H1 (cell line): ENCODE measurements around the gene TRAF3. TPM values are rescaled to one million over a fixed set of nuclear protein-coding genes. Genes with fewer than 3 reads are reported as not detected.
A peak's percentile ranks its signal among the peaks of the same experiment; 100 is the strongest.

Experiments
- CTCF ChIA-PET: fragments of 300-600 bp; sonication (Branson Sonifier 250); formaldehyde crosslinking; loops from one replicate; lab custom pipeline; 2021; ENCODE audit not compliant: partially characterized antibody; lab: Charles Lee
- POLR2A ChIA-PET: fragments of 300-600 bp; sonication (Branson Sonifier 250); formaldehyde crosslinking; loops from one replicate; lab custom pipeline; 2021; ENCODE audit warnings: inconsistent platforms; ENCODE audit not compliant: partially characterized antibody; lab: Charles Lee
- DNase-seq, 2 experiments: peaks; one replicate each; pipeline versions ENCODE4 v3.0.0 to v3.0.0-alpha.2; 2010 to 2022; ENCODE audit warnings: low spot score in 2 of 2, low read depth in 1 of 2, mixed read lengths in 1 of 2
- FAIRE-seq: peaks from 2 replicates; lab custom pipeline; 2011; peaks lifted over from hg19 to GRCh38; lab: Jason Lieb, UNC
- H2AFZ ChIP-seq: 2 replicates; pipeline ENCODE4 v1.8.1; 2012; ENCODE audit warnings: low read length, inconsistent platforms
- H2AK5ac ChIP-seq: 2 replicates; pipeline ENCODE4 v1.6.1; 2013; ENCODE audit warnings: low read depth, low read length
- H2BK120ac ChIP-seq: replicated peaks from 2 replicates; pipeline ENCODE3; 2013; ENCODE audit warnings: low read depth, low read length, inconsistent platforms
- H2BK12ac ChIP-seq: 2 replicates; pipeline ENCODE4 v1.6.1; 2013; ENCODE audit warnings: low read depth, low read length
- H2BK15ac ChIP-seq: 2 replicates; pipeline ENCODE4 v1.6.1; 2013; ENCODE audit warnings: low read length
- H2BK20ac ChIP-seq: 2 replicates; pipeline ENCODE4 v1.6.1; 2013; ENCODE audit warnings: low read length
- H2BK5ac ChIP-seq: 2 replicates; pipeline ENCODE4 v1.6.1; 2013; ENCODE audit warnings: low read depth, low read length
- H3K14ac ChIP-seq: 2 replicates; pipeline ENCODE4 v1.6.1; 2013; ENCODE audit warnings: inconsistent platforms; ENCODE audit not compliant: insufficient read length
- H3K18ac ChIP-seq: 2 replicates; pipeline ENCODE4 v1.6.1; 2013; ENCODE audit warnings: low read length; ENCODE audit errors: extremely low read depth
- H3K23ac ChIP-seq: 2 replicates; pipeline ENCODE4 v1.6.1; 2013; ENCODE audit warnings: inconsistent platforms; ENCODE audit not compliant: insufficient read length
- H3K23me2 ChIP-seq: 2 replicates; pipeline ENCODE4 v1.6.1; 2013; ENCODE audit warnings: low read depth, low read length
- H3K27ac ChIP-seq: 2 replicates; pipeline ENCODE4 v1.6.1; 2011; ENCODE audit warnings: low read depth, low read length, inconsistent platforms
- H3K27me3 ChIP-seq, 4 experiments: replicated peaks in 1 of 4; 1 replicate in 1 of 4; 2 replicates in 3 of 4; pipeline versions ENCODE4 v1.6.1 to v1.8.1; 2011 to 2013; ENCODE audit warnings: low read length in 3 of 4, mild to moderate bottlenecking in 3 of 4, inconsistent platforms in 2 of 4, mixed read lengths in 2 of 4, moderate library complexity in 1 of 4; ENCODE audit not compliant: control insufficient read depth in 3 of 4, insufficient read depth in 3 of 4; ENCODE audit errors: extremely low read depth in 1 of 4
- H3K36me3 ChIP-seq, 4 experiments: 2 replicates each; pipeline versions ENCODE4 v1.6.1 to v1.8.1; 2011 to 2013; ENCODE audit warnings: mild to moderate bottlenecking in 4 of 4, low read length in 3 of 4, moderate library complexity in 2 of 4, control low read depth in 1 of 4, inconsistent platforms in 1 of 4; ENCODE audit not compliant: insufficient read depth in 4 of 4, control insufficient read depth in 2 of 4
- H3K4ac ChIP-seq: replicated peaks from 2 replicates; pipeline ENCODE3; 2013; ENCODE audit warnings: low read length, low read depth, mixed read lengths, inconsistent platforms; ENCODE audit not compliant: insufficient read length
- H3K4me1 ChIP-seq, 4 experiments: replicated peaks in 1 of 4; 1 replicate in 1 of 4; 2 replicates in 3 of 4; pipeline versions ENCODE4 v1.6.1 to v1.8.1; 2011 to 2013; ENCODE audit warnings: low read length in 3 of 4, inconsistent platforms in 2 of 4, mixed read lengths in 1 of 4; ENCODE audit not compliant: insufficient read depth in 4 of 4, control insufficient read depth in 3 of 4
- H3K4me2 ChIP-seq, 2 experiments: 2 replicates each; pipeline versions ENCODE4 v1.6.1 to v1.8.1; 2011 to 2013; ENCODE audit warnings: low read depth in 2 of 2, low read length in 2 of 2, control low read depth in 1 of 2, inconsistent platforms in 1 of 2, mild to moderate bottlenecking in 1 of 2; ENCODE audit not compliant: insufficient read depth in 1 of 2
- H3K4me3 ChIP-seq, 4 experiments: fragments of 200-600, 300-600 bp in 1 of 4; sonication (generic), shearing (Covaris generic), sonication (Bioruptor Twin) in 1 of 4; 2 replicates each; pipeline versions ENCODE4 v1.5.1 to v1.8.1; 2011 to 2016; ENCODE audit warnings: low read length in 4 of 4, low read depth in 3 of 4, control low read depth in 2 of 4, inconsistent platforms in 2 of 4, mild to moderate bottlenecking in 2 of 4, mixed read lengths in 1 of 4, moderate library complexity in 1 of 4; ENCODE audit not compliant: insufficient read depth in 2 of 4; ENCODE audit errors: extremely low read depth in 1 of 4
- H3K56ac ChIP-seq: replicated peaks from 2 replicates; pipeline ENCODE3; 2013; ENCODE audit warnings: low read depth, mild to moderate bottlenecking, mixed read lengths, low read length, inconsistent platforms; ENCODE audit not compliant: insufficient read length
- H3K79me1 ChIP-seq: 2 replicates; pipeline ENCODE4 v1.6.1; 2013; ENCODE audit warnings: low read depth, low read length, control low read depth
- H3K79me2 ChIP-seq, 2 experiments: 2 replicates each; pipeline versions ENCODE4 v1.6.1 to v1.8.1; 2012 to 2013; ENCODE audit warnings: low read length in 2 of 2, mild to moderate bottlenecking in 2 of 2, inconsistent platforms in 1 of 2; ENCODE audit not compliant: insufficient read depth in 2 of 2, control insufficient read depth in 1 of 2
- H3K9ac ChIP-seq, 4 experiments: replicated peaks in 1 of 4; 1 replicate in 1 of 4; 2 replicates in 3 of 4; pipeline versions ENCODE4 v1.6.1 to v1.8.1; 2011 to 2013; ENCODE audit warnings: low read depth in 3 of 4, low read length in 3 of 4, control low read depth in 2 of 4, mild to moderate bottlenecking in 2 of 4, moderate library complexity in 2 of 4, inconsistent platforms in 1 of 4; ENCODE audit errors: extremely low read depth in 1 of 4
- H3K9me3 ChIP-seq, 2 experiments: 2 replicates each; pipeline versions ENCODE4 v1.6.1 to v1.8.1; 2012 to 2013; ENCODE audit warnings: mild to moderate bottlenecking in 2 of 2, moderate library complexity in 2 of 2, control low read depth in 1 of 2, inconsistent platforms in 1 of 2, low read depth in 1 of 2, low read length in 1 of 2, mixed read lengths in 1 of 2; ENCODE audit not compliant: insufficient read depth in 2 of 2
- H4K20me1 ChIP-seq, 2 experiments: replicated peaks in 1 of 2; 2 replicates each; pipeline versions ENCODE3 to v1.8.1; 2011 to 2013; ENCODE audit warnings: inconsistent platforms in 2 of 2, low read length in 2 of 2, mild to moderate bottlenecking in 1 of 2; ENCODE audit not compliant: insufficient read depth in 2 of 2, control insufficient read depth in 1 of 2
- H4K5ac ChIP-seq: 2 replicates; pipeline ENCODE4 v1.6.1; 2013; ENCODE audit warnings: low read length, low read depth, mixed read lengths, inconsistent platforms; ENCODE audit not compliant: insufficient read length
- H4K8ac ChIP-seq: 2 replicates; pipeline ENCODE4 v1.8.0; 2013; ENCODE audit warnings: mild to moderate bottlenecking, moderate library complexity, low read length, inconsistent platforms; ENCODE audit not compliant: insufficient read depth; ENCODE audit errors: extremely low read depth
- H4K91ac ChIP-seq: replicated peaks from 2 replicates; pipeline ENCODE3; 2013; ENCODE audit warnings: low read length, mixed read lengths, inconsistent platforms; ENCODE audit not compliant: insufficient read length
- BCL11A ChIP-seq, 2 experiments: IDR thresholded peaks; one replicate each; pipeline ENCODE4 v1.6.1; 2011; ENCODE audit warnings: low read depth in 2 of 2, low read length in 2 of 2, mild to moderate bottlenecking in 2 of 2
- EZH2 ChIP-seq: fragments of 200-600 bp; sonication (generic); IDR thresholded peaks from 2 replicates; pipeline ENCODE4 v1.7.1; 2012; ENCODE audit warnings: low read depth, mild to moderate bottlenecking, moderate library complexity, low read length, inconsistent platforms; ENCODE audit not compliant: severe bottlenecking
- HDAC2 ChIP-seq, 2 experiments: fragments of 300-600 bp in 1 of 2; sonication (generic) in 1 of 2; IDR thresholded peaks; 2 replicates each; pipeline ENCODE4 v1.6.1; 2011 to 2012; ENCODE audit warnings: low read depth in 2 of 2, low read length in 2 of 2, mild to moderate bottlenecking in 2 of 2, moderate library complexity in 2 of 2, borderline replicate concordance in 1 of 2, inconsistent platforms in 1 of 2
- KDM1A ChIP-seq: fragments of 200-600, 300-600 bp; sonication (generic); IDR thresholded peaks from 2 replicates; pipeline ENCODE4 v1.7.1; 2016; ENCODE audit warnings: mild to moderate bottlenecking, low read length, borderline replicate concordance
- POLR2AphosphoS5 ChIP-seq: IDR thresholded peaks from 2 replicates; pipeline ENCODE4 v1.6.1; 2011; ENCODE audit warnings: low read depth, low read length
- SAP30 ChIP-seq: fragments of 300-600 bp; sonication (generic); IDR thresholded peaks from 2 replicates; pipeline ENCODE4 v1.7.1; 2012; ENCODE audit warnings: low read length, moderate library complexity, mild to moderate bottlenecking, inconsistent platforms; ENCODE audit not compliant: insufficient read depth, insufficient replicate concordance
- SIRT6 ChIP-seq: IDR thresholded peaks from one replicate; pipeline ENCODE4 v1.7.1; 2012; ENCODE audit warnings: low read length, inconsistent platforms
- SP4 ChIP-seq: IDR thresholded peaks from 2 replicates; pipeline ENCODE4 v1.6.1; 2012; ENCODE audit warnings: low read length, inconsistent platforms
- TCF12 ChIP-seq: IDR thresholded peaks from 2 replicates; pipeline ENCODE4 v1.6.1; 2011; ENCODE audit warnings: low read depth, mild to moderate bottlenecking, low read length
- ZNF274 ChIP-seq: IDR thresholded peaks from 2 replicates; pipeline ENCODE4 v1.7.0; 2012; ENCODE audit warnings: low read length, borderline replicate concordance; ENCODE audit errors: extremely low read depth
- WGBS, 2 experiments: shearing (Covaris generic) in 1 of 2; methylation state at CpG; one replicate each; pipeline versions ENCODE4 v1.1.6 to v1.1.7; 2013 to 2015; ENCODE audit warnings: low lambda C conversion rate in 2 of 2, mixed read lengths in 2 of 2, inconsistent platforms in 1 of 2, low coverage in 1 of 2, missing lambda C conversion rate in 1 of 2; ENCODE audit not compliant: insufficient replicate concordance in 2 of 2, insufficient coverage in 1 of 2, insufficient read length in 1 of 2; ENCODE audit errors: extremely low coverage in 1 of 2, missing lambda C conversion rate in 1 of 2; 5-methylcytosine and 5-hydroxymethylcytosine counted together
- polyA plus RNA-seq, 7 experiments: library from polyadenylated mRNA; depleted of rRNA in 3 of 7; stranded (reverse) in 5 of 7; unstranded in 2 of 7; fragments of >200 nt in 5 of 7; fragments of 200-250 nt in 2 of 7; gene quantifications; 1 replicate in 5 of 7; 2 replicates in 1 of 7; 4 replicates in 1 of 7; pipeline versions ENCODE4 v1.2.1 to v1.2.3, GENCODE V29; 2011 to 2013; ENCODE audit warnings: missing spikeins in 2 of 7, mixed read lengths in 2 of 7
- total RNA-seq: library from RNA; stranded (reverse); fragmentation: NEBNext Ultra II Directional; extraction: Animal tissue kit (Norgen Biotek cat#: 25700); gene quantifications from 2 replicates; pipeline ENCODE4 v1.2.1, GENCODE V29; 2021
- TF ChIP-seq, protein P1 (sequence below): IDR thresholded peaks from 2 replicates; pipeline ENCODE4 v1.6.1; 2012; ENCODE audit warnings: inconsistent platforms

The TRAF3 gene
- total and polyA plus RNA-seq, 2 of the 8 experiments (the other 6 are each of a cell fraction or from before 2014, with no cell fraction given), result 5.8 to 12.1 TPM

- Histone ChIP-seq H3K4me2 (no peak overlapping the region), H4K20me1 (peaks cover 0 to 2% of the 10 kb centered on the region in 2 experiments), H4K91ac (no peak overlapping the region), H2BK12ac (no peak overlapping the region), H2AFZ (no peak overlapping the region), H3K56ac (no peak overlapping the region), H3K14ac (no peak overlapping the region), H3K4me3 (no peak overlapping the region), H3K36me3 (no peaks in the 10 kb centered on the region), H3K9me3 (no peaks in the 10 kb centered on the region), H2BK5ac (no peak overlapping the region), H4K8ac (peak overlapping the region; percentile 51; the same call in 1 of the 2 replicates), H3K23me2 (no peaks in the 10 kb centered on the region), H3K18ac (no peak overlapping the region), H3K27ac (no peak overlapping the region), H3K23ac (no peak overlapping the region), H3K4ac (no peak overlapping the region), H3K9ac (no peak overlapping the region), H2BK120ac (no peak overlapping the region), H3K79me2 (no peaks in the 10 kb centered on the region), H2BK20ac (no peak overlapping the region), H3K27me3 (no peaks in the 10 kb centered on the region), H2BK15ac (peak overlapping the region; percentile 61; the same call in 1 of the 2 replicates), H2AK5ac (0 out of 2 replicates have a peak overlapping the region, but pooled peaks have one; percentile 39), H3K4me1 (peaks cover 0 to 9% (median 2%) of the 10 kb centered on the region in 4 experiments; a peak in 5 of 7 replicates), H4K5ac (no peak overlapping the region), H3K79me1 (no peaks in the 10 kb centered on the region)
- ChIA-PET CTCF (interaction anchor here (1.7 kb wide), 1 partner anchor 26 kb away, joined by 5 read pairs; no protein-coding TSS in a partner anchor), POLR2A (interaction anchor here (1.1 kb wide), 1 partner anchor 12 kb away, joined by 3 read pairs; no protein-coding TSS in a partner anchor)
- no peak for FAIRE-seq
- 97% methylated on average over 23 of the region's 28 CpGs; no CpG with 5 or more reads in 1 of the 2 experiments for WGBS, 2 experiments
- DNase-seq, result no peak
- TF ChIP-seq POLR2AphosphoS5 (no peak), ZNF274 (no peak), SAP30 (no peak), KDM1A (no peak), SIRT6 (no peak), TCF12 (no peak), BCL11A (IDR thresholded peaks at IDR 0.05; ENCODE audit: low read depth in 2 of 2, low read length in 2 of 2) (no peak), HDAC2 (IDR thresholded peaks at IDR 0.05; ENCODE audit: borderline replicate concordance in 1 of 2, low read depth in 2 of 2, low read length in 2 of 2) (no peak), SP4 (no peak), EZH2 (no peak)
- TF ChIP-seq, protein P1, sequence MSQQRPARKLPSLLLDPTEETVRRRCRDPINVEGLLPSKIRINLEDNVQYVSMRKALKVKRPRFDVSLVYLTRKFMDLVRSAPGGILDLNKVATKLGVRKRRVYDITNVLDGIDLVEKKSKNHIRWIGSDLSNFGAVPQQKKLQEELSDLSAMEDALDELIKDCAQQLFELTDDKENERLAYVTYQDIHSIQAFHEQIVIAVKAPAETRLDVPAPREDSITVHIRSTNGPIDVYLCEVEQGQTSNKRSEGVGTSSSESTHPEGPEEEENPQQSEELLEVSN, result no peak
Observed at GRCh38 chr14:102746634-102747438, 30.4 kb upstream of the TRAF3 start.
